Body of pancreas (tissue), 4 donors: ENCODE measurements around the gene ATRIP.

Experiments
- POLR2A ChIP-seq, 3 donors: fragments of 450-650 bp; IDR thresholded peaks; one replicate each; pipeline ENCODE4 v1.6.1; 2016; ENCODE audit warnings: antibody characterized with exemption in 3 of 3, mild to moderate bottlenecking in 2 of 3
- TF ChIP-seq, protein P1 (sequence below), 7 experiments: fragments of 450-650 bp in 4 of 7; fragments of 200-600 bp in 3 of 7; sonication (generic) in 3 of 7; IDR thresholded peaks; one replicate each; pipeline ENCODE4 v1.5.1; 2016 to 2019; ENCODE audit warnings: antibody characterized with exemption in 7 of 7

DNA sequence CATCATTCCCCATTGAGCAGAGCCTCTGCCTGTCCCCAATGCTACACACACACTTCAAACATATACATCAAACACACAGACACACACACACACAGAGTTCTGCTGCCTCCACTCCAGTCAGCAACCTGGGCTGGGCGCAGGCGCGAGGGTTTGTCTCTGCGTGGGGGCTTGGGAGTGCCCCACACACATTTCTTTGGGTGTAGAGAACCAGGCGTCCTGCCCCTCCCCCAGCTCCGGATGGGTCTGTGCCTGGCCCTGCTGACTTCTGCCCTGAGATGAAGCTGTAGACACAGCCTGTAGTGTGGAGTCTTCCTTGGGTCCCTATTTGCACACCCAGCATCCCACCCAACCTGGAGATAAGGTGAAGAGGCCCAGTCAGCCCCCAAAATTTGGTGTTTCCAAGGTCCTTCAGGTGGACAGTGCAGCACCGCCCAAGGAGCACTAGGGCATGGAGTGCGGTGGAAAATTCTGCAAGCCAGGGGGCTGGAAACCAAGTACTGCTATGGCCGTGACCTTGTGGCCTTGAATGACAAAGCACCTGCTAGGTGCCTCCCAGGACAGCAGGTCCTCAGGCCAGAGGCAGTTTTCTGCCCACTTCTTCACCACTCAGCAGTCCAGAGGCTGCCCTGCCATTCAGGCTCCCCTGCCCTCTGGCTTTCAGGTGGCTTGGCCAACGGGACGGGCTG lies 47.7 kb upstream of the ATRIP start:
- TF ChIP-seq, protein P1, sequence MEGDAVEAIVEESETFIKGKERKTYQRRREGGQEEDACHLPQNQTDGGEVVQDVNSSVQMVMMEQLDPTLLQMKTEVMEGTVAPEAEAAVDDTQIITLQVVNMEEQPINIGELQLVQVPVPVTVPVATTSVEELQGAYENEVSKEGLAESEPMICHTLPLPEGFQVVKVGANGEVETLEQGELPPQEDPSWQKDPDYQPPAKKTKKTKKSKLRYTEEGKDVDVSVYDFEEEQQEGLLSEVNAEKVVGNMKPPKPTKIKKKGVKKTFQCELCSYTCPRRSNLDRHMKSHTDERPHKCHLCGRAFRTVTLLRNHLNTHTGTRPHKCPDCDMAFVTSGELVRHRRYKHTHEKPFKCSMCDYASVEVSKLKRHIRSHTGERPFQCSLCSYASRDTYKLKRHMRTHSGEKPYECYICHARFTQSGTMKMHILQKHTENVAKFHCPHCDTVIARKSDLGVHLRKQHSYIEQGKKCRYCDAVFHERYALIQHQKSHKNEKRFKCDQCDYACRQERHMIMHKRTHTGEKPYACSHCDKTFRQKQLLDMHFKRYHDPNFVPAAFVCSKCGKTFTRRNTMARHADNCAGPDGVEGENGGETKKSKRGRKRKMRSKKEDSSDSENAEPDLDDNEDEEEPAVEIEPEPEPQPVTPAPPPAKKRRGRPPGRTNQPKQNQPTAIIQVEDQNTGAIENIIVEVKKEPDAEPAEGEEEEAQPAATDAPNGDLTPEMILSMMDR (IDR thresholded peaks at IDR 0.05): no peak
- no peak for TF ChIP-seq POLR2A (IDR thresholded peaks at IDR 0.05)
